Muscle layer of colon (tissue), 2 donors: ENCODE data around the gene NIFK.
A peak's percentile ranks its signal among the peaks of the same experiment; 100 is the strongest.

Source experiments
- H3K27ac ChIP-seq: one replicate; pipeline ENCODE4 v1.7.0; 2013; ENCODE audit warnings: low read depth, mild to moderate bottlenecking, low read length, moderate library complexity
- H3K27me3 ChIP-seq, 2 donors: one replicate each; pipeline ENCODE4 v1.7.0; 2013; ENCODE audit warnings: low read length in 2 of 2, mild to moderate bottlenecking in 2 of 2; ENCODE audit not compliant: insufficient read depth in 2 of 2, control insufficient read depth in 1 of 2
- H3K36me3 ChIP-seq: one replicate; pipeline ENCODE4 v1.7.0; 2013; ENCODE audit warnings: mild to moderate bottlenecking, low read length; ENCODE audit not compliant: insufficient read depth
- H3K4me1 ChIP-seq: one replicate; pipeline ENCODE4 v1.7.0; 2013; ENCODE audit warnings: mild to moderate bottlenecking, low read length; ENCODE audit not compliant: insufficient read depth
- H3K4me3 ChIP-seq, 2 donors: one replicate each; pipeline ENCODE4 v1.7.0; 2013; ENCODE audit warnings: low read length in 2 of 2, low read depth in 1 of 2, mild to moderate bottlenecking in 1 of 2, moderate library complexity in 1 of 2
- H3K9ac ChIP-seq: one replicate; pipeline ENCODE4 v1.7.0; 2013; ENCODE audit warnings: low read length
- H3K9me3 ChIP-seq: one replicate; pipeline ENCODE4 v1.7.0; 2013; ENCODE audit warnings: mild to moderate bottlenecking, low read length
- donor health status: abdominal sarcoma.
- donor health status: Adenocarcinoma of cecum.

NIFK gene

GRCh38 chr2:121690095-121690494 lies 46.6 kb downstream of the NIFK start:
- H3K36me3 ChIP-seq: no peaks in the 10 kb centered on the region
- no peaks in the 10 kb centered on the region for H3K4me1 ChIP-seq
- no peak overlapping the region for H3K27ac ChIP-seq
- no peaks in the 10 kb centered on the region for H3K9me3 ChIP-seq
- no peaks in the 10 kb centered on the region for H3K27me3 ChIP-seq
- no peak overlapping the region for H3K9ac ChIP-seq
- H3K4me3 ChIP-seq: no peak overlapping the region

GRCh38 chr2:121689356-121689755 lies 47.3 kb downstream of the NIFK start:
- Histone ChIP-seq H3K9ac (no peak overlapping the region), H3K27ac (no peak overlapping the region), H3K4me3 (no peak overlapping the region), H3K4me1 (no peaks in the 10 kb centered on the region), H3K27me3 (no peaks in the 10 kb centered on the region), H3K9me3 (no peaks in the 10 kb centered on the region), H3K36me3 (no peaks in the 10 kb centered on the region)

DNA sequence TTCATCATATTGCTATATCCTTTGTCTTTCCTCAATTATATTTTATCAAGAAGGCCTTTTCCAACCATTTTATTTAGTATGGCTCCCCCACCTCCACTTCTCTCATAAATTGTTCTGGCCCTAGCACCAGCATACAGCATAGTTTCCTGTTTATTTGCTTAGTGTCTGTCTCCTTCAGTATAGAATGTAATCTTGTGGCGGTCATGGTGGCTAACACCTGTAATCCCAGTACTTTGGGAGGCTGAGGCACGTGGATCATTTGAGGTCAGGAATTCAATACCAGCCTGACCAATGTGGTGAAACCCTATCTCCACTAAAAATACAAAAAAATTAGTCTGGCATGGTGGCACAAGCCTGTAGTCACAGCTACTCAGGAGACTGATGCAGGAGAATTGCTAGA lies 47.9 kb downstream of the NIFK start:
- no peak overlapping the region for H3K4me3 ChIP-seq
- no peak overlapping the region for H3K27ac ChIP-seq
- H3K9me3 ChIP-seq: no peaks in the 10 kb centered on the region

DNA sequence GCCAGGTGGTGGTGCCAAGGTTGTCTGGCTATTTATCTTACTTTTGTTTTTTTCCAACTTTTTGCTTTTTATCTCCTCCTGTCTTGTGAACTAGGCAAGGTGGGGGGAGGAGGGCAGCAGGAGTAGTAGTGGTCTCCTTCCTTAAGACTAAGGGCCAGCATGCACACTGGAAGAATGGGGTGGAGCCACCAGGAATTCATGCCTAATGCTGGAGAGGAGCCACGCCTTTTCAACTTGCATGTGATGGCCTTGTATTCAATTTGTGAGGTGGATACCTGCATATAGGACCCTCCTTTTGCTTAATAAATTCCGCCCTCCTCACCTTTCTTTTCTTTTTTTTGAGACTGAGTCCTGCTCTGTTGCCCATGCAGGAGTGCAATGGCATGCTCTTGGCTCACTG lies 49.8 kb downstream of the NIFK start:
- Histone ChIP-seq H3K4me3 (no peak overlapping the region), H3K4me1 (no peaks in the 10 kb centered on the region), H3K36me3 (no peaks in the 10 kb centered on the region), H3K9me3 (peaks cover 12% of the 10 kb centered on the region), H3K27me3 (no peaks in the 10 kb centered on the region), H3K27ac (no peak overlapping the region), H3K9ac (no peak overlapping the region)

More for the DNA sequence above, 47.9 kb downstream of the NIFK start:
- Histone ChIP-seq H3K4me1 (no peaks in the 10 kb centered on the region), H3K9ac (no peak overlapping the region), H3K36me3 (no peaks in the 10 kb centered on the region), H3K27me3 (no peaks in the 10 kb centered on the region)

GRCh38 chr2:121686218-121686617 lies 50.5 kb downstream of the NIFK start:
- Histone ChIP-seq H3K4me1 (no peaks in the 10 kb centered on the region), H3K9me3 (peaks cover 12% of the 10 kb centered on the region), H3K9ac (no peak overlapping the region), H3K4me3 (no peak overlapping the region), H3K27ac (no peak overlapping the region), H3K27me3 (no peaks in the 10 kb centered on the region), H3K36me3 (no peaks in the 10 kb centered on the region)

- H3K4me1 ChIP-seq: no peaks in the 10 kb centered on the region
- no peak overlapping the region for H3K27ac ChIP-seq
- no peak overlapping the region for H3K9ac ChIP-seq
- peak overlapping the region in 1 of 2 donors; percentile 27 for H3K4me3 ChIP-seq
- no peaks in the 10 kb centered on the region for H3K36me3 ChIP-seq
- peaks cover 12% of the 10 kb centered on the region for H3K9me3 ChIP-seq
- H3K27me3 ChIP-seq: no peaks in the 10 kb centered on the region
Measured at GRCh38 chr2:121682396-121683298, 54.0 kb downstream of the NIFK start.

GRCh38 chr2:121677855-121678254 lies 58.8 kb downstream of the NIFK start:
- H3K9ac ChIP-seq: no peak overlapping the region
- no peaks in the 10 kb centered on the region for H3K4me1 ChIP-seq
- peaks cover 8% of the 10 kb centered on the region for H3K9me3 ChIP-seq
- no peaks in the 10 kb centered on the region for H3K27me3 ChIP-seq
- no peaks in the 10 kb centered on the region for H3K36me3 ChIP-seq
- H3K4me3 ChIP-seq: no peak overlapping the region
- no peak overlapping the region for H3K27ac ChIP-seq
